HG03558 (cell line): ENCODE measurements around the gene TNS2.
"Not testable (repeated sequence)": the region's sequence is repeated elsewhere in the genome, so short reads cannot be mapped to it uniquely, and the experiment has no call there.

ENCODE experiments used
- ATAC-seq: cut with Tn5 transposase; IDR thresholded peaks from one replicate; pipeline ENCODE4 v1.9.1; 2021; ENCODE audit warnings: moderate number of reproducible peaks; ENCODE audit not compliant: unreplicated experiment; ENCODE audit errors: extremely low read depth

The TNS2 gene

GRCh38 chr12:53105256-53105655 is 55.4 kb downstream of the TNS2 start:
- ATAC-seq, result no peak

- ATAC-seq, result no peak
Observed at GRCh38 chr12:53105712-53106439, 56.0 kb downstream of the TNS2 start.

- no peak for ATAC-seq
Observed at GRCh38 chr12:53107122-53107521, 57.3 kb downstream of the TNS2 start.

- not testable (repeated sequence) for ATAC-seq
Observed at GRCh38 chr12:53112431-53112830, 62.6 kb downstream of the TNS2 start.

- no peak for ATAC-seq
Observed at GRCh38 chr12:53113136-53113705, 63.4 kb downstream of the TNS2 start.

- no peak for ATAC-seq
Observed at GRCh38 chr12:53113951-53114350, 64.1 kb downstream of the TNS2 start.
